Activated naive CD4-positive, alpha-beta T cell treated with anti-CD3 and anti-CD28 coated beads, Interleukin-2, amount 50 U/mL, for 72 hours (primary cell): ENCODE results near the gene TTLL7. TPM values are rescaled to one million over a fixed set of nuclear protein-coding genes. Genes with fewer than 3 reads are reported as not detected.
"Not testable (repeated sequence)": the region's sequence is repeated elsewhere in the genome, so short reads cannot be mapped to it uniquely, and the experiment has no call there.

Source experiments
- ATAC-seq, 2 donors: fragments of 150-1000 bp; cut with Tn5 transposase; 2 replicates each; pipeline ENCODE4 v1.10.0; 2021; ENCODE audit warnings: mild to moderate bottlenecking in 2 of 2, moderate library complexity in 2 of 2
- DNase-seq, 2 donors: peaks; one replicate each; pipeline ENCODE4 v3.0.0; 2021 to 2022; ENCODE audit warnings: low spot score in 2 of 2
- H3K27ac Mint-ChIP-seq, 2 donors: one replicate each; pipeline ENCODE4 v1.8.0; 2022; ENCODE audit warnings: mild to moderate bottlenecking in 2 of 2, mixed read lengths in 2 of 2
- H3K36me3 Mint-ChIP-seq, 2 donors: one replicate each; pipeline ENCODE4 v1.8.0; 2022; ENCODE audit warnings: mixed read lengths in 2 of 2
- H3K9me3 Mint-ChIP-seq, 2 donors: one replicate each; pipeline ENCODE4 v1.8.0; 2022; ENCODE audit warnings: mixed read lengths in 2 of 2
- total RNA-seq, 2 donors: library from RNA; stranded (reverse); gene quantifications; one replicate each; pipeline ENCODE4 v1.2.3, GENCODE V29; 2022

Gene TTLL7
- total RNA-seq, 2 donors from 2014 or later = 1.5 to 2.3 TPM

- Mint-ChIP-seq H3K36me3 (peaks cover 0 to 2% of the 10 kb centered on the region in 2 donors), H3K27ac (no peak overlapping the region), H3K9me3 (peaks cover 0 to 2% of the 10 kb centered on the region in 2 donors)
- DNase-seq = no peak
- ATAC-seq = no peak
Observed at GRCh38 chr1:83919872-83920271, 79.1 kb downstream of the TTLL7 start.

GRCh38 chr1:83918688-83919285 is 80.1 kb downstream of the TTLL7 start:
- H3K27ac Mint-ChIP-seq = no peak overlapping the region
- no peak for DNase-seq
- ATAC-seq = no peak
- H3K36me3 Mint-ChIP-seq = peaks cover 0 to 5% of the 10 kb centered on the region in 2 donors
- H3K9me3 Mint-ChIP-seq = peaks cover 0 to 6% of the 10 kb centered on the region in 2 donors

- Mint-ChIP-seq H3K27ac (no peak overlapping the region), H3K9me3 (peaks cover 0 to 6% of the 10 kb centered on the region in 2 donors), H3K36me3 (peaks cover 0 to 5% of the 10 kb centered on the region in 2 donors)
- DNase-seq (no peak), ATAC-seq (no peak)
Observed at GRCh38 chr1:83917959-83918358, 81.0 kb downstream of the TTLL7 start.

- not testable (repeated sequence) for ATAC-seq
Observed at GRCh38 chr1:83916094-83916493, 82.8 kb downstream of the TTLL7 start.

GRCh38 chr1:83912876-83913275 is 86.1 kb downstream of the TTLL7 start:
- DNase-seq (no peak), ATAC-seq (no peak)
- Mint-ChIP-seq H3K36me3 (peaks cover 0 to 5% of the 10 kb centered on the region in 2 donors), H3K9me3 (peaks cover 0 to 6% of the 10 kb centered on the region in 2 donors), H3K27ac (no peak overlapping the region)

More at GRCh38 chr1:83916094-83916493, 82.8 kb downstream of the TTLL7 start:
- not testable (repeated sequence) for H3K9me3 Mint-ChIP-seq, H3K27ac Mint-ChIP-seq, H3K36me3 Mint-ChIP-seq, DNase-seq

- no peak for DNase-seq
- Mint-ChIP-seq H3K36me3 (peaks cover 0 to 5% of the 10 kb centered on the region in 2 donors), H3K9me3 (peaks cover 0 to 6% of the 10 kb centered on the region in 2 donors), H3K27ac (no peak overlapping the region)
- ATAC-seq = no peak
Observed at GRCh38 chr1:83910461-83910860, 88.5 kb downstream of the TTLL7 start.

GRCh38 chr1:83909687-83910086 is 89.2 kb downstream of the TTLL7 start:
- ATAC-seq (no peak), DNase-seq (no peak)
- peaks cover 0 to under 1% of the 10 kb centered on the region in 2 donors for H3K36me3 Mint-ChIP-seq
- H3K27ac Mint-ChIP-seq = no peak overlapping the region
- peaks cover 0 to 2% of the 10 kb centered on the region in 2 donors for H3K9me3 Mint-ChIP-seq

GRCh38 chr1:83905315-83905907 is 93.5 kb downstream of the TTLL7 start:
- DNase-seq (peak in 1 of 2 donors; percentile 3), ATAC-seq (no peak)
- no peaks in the 10 kb centered on the region for H3K36me3 Mint-ChIP-seq
- H3K9me3 Mint-ChIP-seq = no peaks in the 10 kb centered on the region
- no peak overlapping the region for H3K27ac Mint-ChIP-seq

GRCh38 chr1:83901547-83902155 is 97.3 kb downstream of the TTLL7 start:
- no peaks in the 10 kb centered on the region for H3K36me3 Mint-ChIP-seq
- H3K27ac Mint-ChIP-seq = no peak overlapping the region
- DNase-seq (no peak), ATAC-seq (no peak)
- no peaks in the 10 kb centered on the region for H3K9me3 Mint-ChIP-seq

GRCh38 chr1:83900524-83900923 is 98.4 kb downstream of the TTLL7 start:
- Mint-ChIP-seq H3K9me3 (no peaks in the 10 kb centered on the region), H3K36me3 (no peaks in the 10 kb centered on the region), H3K27ac (no peak overlapping the region)
- no peak for DNase-seq
- ATAC-seq = no peak

- DNase-seq (no peak), ATAC-seq (no peak)
- H3K27ac Mint-ChIP-seq = no peak overlapping the region
- H3K9me3 Mint-ChIP-seq = no peaks in the 10 kb centered on the region
- no peaks in the 10 kb centered on the region for H3K36me3 Mint-ChIP-seq
Observed at GRCh38 chr1:83897516-83897915, 101.4 kb downstream of the TTLL7 start.

GRCh38 chr1:83896299-83896698 is 102.6 kb downstream of the TTLL7 start:
- no peaks in the 10 kb centered on the region for H3K36me3 Mint-ChIP-seq
- H3K9me3 Mint-ChIP-seq = no peaks in the 10 kb centered on the region
- ATAC-seq = no peak
- H3K27ac Mint-ChIP-seq = no peak overlapping the region
- no peak for DNase-seq

- DNase-seq (no peak), ATAC-seq (no peak)
- Mint-ChIP-seq H3K27ac (no peak overlapping the region), H3K9me3 (peaks cover 0 to 9% of the 10 kb centered on the region in 2 donors), H3K36me3 (peaks cover 0 to 9% of the 10 kb centered on the region in 2 donors)
Observed at GRCh38 chr1:83889707-83890106, 109.2 kb downstream of the TTLL7 start.

GRCh38 chr1:83887483-83887882 is 111.4 kb downstream of the TTLL7 start:
- no peak overlapping the region for H3K27ac Mint-ChIP-seq
- ATAC-seq (no peak), DNase-seq (no peak)
- H3K9me3 Mint-ChIP-seq = peaks cover 0 to 9% of the 10 kb centered on the region in 2 donors
- peaks cover 0 to 9% of the 10 kb centered on the region in 2 donors for H3K36me3 Mint-ChIP-seq

GRCh38 chr1:83883979-83884378 is 115.0 kb downstream of the TTLL7 start:
- no peak for ATAC-seq
- Mint-ChIP-seq H3K27ac (no peak overlapping the region), H3K36me3 (peaks cover 0 to 8% of the 10 kb centered on the region in 2 donors), H3K9me3 (peaks cover 0 to 9% of the 10 kb centered on the region in 2 donors)
- no peak for DNase-seq

- Mint-ChIP-seq H3K36me3 (no peaks in the 10 kb centered on the region), H3K9me3 (no peaks in the 10 kb centered on the region), H3K27ac (no peak overlapping the region)
- no peak for DNase-seq
- ATAC-seq = no peak
Observed at GRCh38 chr1:83882906-83883305, 116.0 kb downstream of the TTLL7 start.

GRCh38 chr1:83872515-83872914 is 126.4 kb downstream of the TTLL7 start:
- H3K27ac Mint-ChIP-seq = no peak overlapping the region
- no peaks in the 10 kb centered on the region for H3K36me3 Mint-ChIP-seq
- DNase-seq = no peak
- H3K9me3 Mint-ChIP-seq = no peaks in the 10 kb centered on the region
- no peak for ATAC-seq

GRCh38 chr1:83864991-83865390 is 133.9 kb downstream of the TTLL7 start:
- ATAC-seq = no peak
- no peaks in the 10 kb centered on the region for H3K36me3 Mint-ChIP-seq
- DNase-seq = no peak

More at GRCh38 chr1:83864991-83865390, 133.9 kb downstream of the TTLL7 start:
- no peak overlapping the region for H3K27ac Mint-ChIP-seq
- no peaks in the 10 kb centered on the region for H3K9me3 Mint-ChIP-seq
